GM18868 (cell line): Measurements from ENCODE around the gene DHRS12.
"Not testable (repeated sequence)": the region's sequence is repeated elsewhere in the genome, so short reads cannot be mapped to it uniquely, and the experiment has no call there.

ENCODE experiments used
- ATAC-seq: cut with Tn5 transposase; IDR thresholded peaks from one replicate; pipeline ENCODE4 v1.9.1; 2021; ENCODE audit warnings: mild to moderate bottlenecking, moderate library complexity; ENCODE audit not compliant: unreplicated experiment

The DHRS12 gene

GRCh38 chr13:51828730-51829567 lies 25.0 kb upstream of the DHRS12 start:
- no peak for ATAC-seq

- ATAC-seq, result no peak
These were observed 23.3 kb upstream of the DHRS12 start for GRCh38 chr13:51827254-51827653.

- ATAC-seq, result no peak
These were observed 22.6 kb upstream of the DHRS12 start for GRCh38 chr13:51826606-51827005.

GRCh38 chr13:51825681-51826254 lies 21.8 kb upstream of the DHRS12 start:
- ATAC-seq, result no peak

- ATAC-seq, result no peak
These were observed 21.2 kb upstream of the DHRS12 start for GRCh38 chr13:51825165-51825592.

- not testable (repeated sequence) for ATAC-seq
These were observed 20.7 kb upstream of the DHRS12 start for GRCh38 chr13:51824712-51825111.

- ATAC-seq, result no peak
These were observed 19.9 kb upstream of the DHRS12 start for GRCh38 chr13:51823863-51824262.

GRCh38 chr13:51823359-51823758 lies 19.4 kb upstream of the DHRS12 start:
- ATAC-seq, result no peak

GRCh38 chr13:51822106-51822815 lies 18.3 kb upstream of the DHRS12 start:
- no peak for ATAC-seq

GRCh38 chr13:51821606-51822005 lies 17.6 kb upstream of the DHRS12 start:
- no peak for ATAC-seq

GRCh38 chr13:51820016-51820597 lies 16.1 kb upstream of the DHRS12 start:
- ATAC-seq, result no peak

GRCh38 chr13:51819544-51819943 lies 15.6 kb upstream of the DHRS12 start:
- ATAC-seq, result no peak

GRCh38 chr13:51818781-51819511 lies 15.0 kb upstream of the DHRS12 start:
- peak; percentile 54 for ATAC-seq

GRCh38 chr13:51818276-51818675 lies 14.3 kb upstream of the DHRS12 start:
- ATAC-seq, result no peak

- no peak for ATAC-seq
These were observed 13.8 kb upstream of the DHRS12 start for GRCh38 chr13:51817717-51818116.

GRCh38 chr13:51816604-51817249 lies 12.8 kb upstream of the DHRS12 start:
- ATAC-seq, result no peak

GRCh38 chr13:51815848-51816247 lies 11.9 kb upstream of the DHRS12 start:
- no peak for ATAC-seq

GRCh38 chr13:51814825-51815650 lies 11.1 kb upstream of the DHRS12 start:
- ATAC-seq, result peak; percentile 56

GRCh38 chr13:51814071-51814470 lies 10.1 kb upstream of the DHRS12 start:
- ATAC-seq, result no peak
